NCI-H460 (cell line): Measurements from ENCODE around the gene DPP9. TPM values are rescaled to one million over a fixed set of nuclear protein-coding genes. Genes with fewer than 3 reads are reported as not detected.

Source experiments
- DNase-seq: peaks from one replicate; pipeline ENCODE4 v3.0.0-alpha.2; 2016; ENCODE audit warnings: low read depth; ENCODE audit errors: extremely low read depth
- total RNA-seq: library from RNA; depleted of rRNA; stranded (reverse); fragments of >200 nt; shearing (Covaris generic); gene quantifications from 2 replicates; pipeline ENCODE4 v1.2.3, GENCODE V29; 2014

Gene DPP9
- total RNA-seq, 1 experiment from 2014 or later: 28.4 TPM

- no peak for DNase-seq
Observed at GRCh38 chr19:4712771-4713170, 10.9 kb downstream of the DPP9 start.

- DNase-seq: no peak
Observed at GRCh38 chr19:4711211-4711610, 12.4 kb downstream of the DPP9 start.

GRCh38 chr19:4710281-4710600 is 13.4 kb downstream of the DPP9 start:
- DNase-seq: no peak

- no peak for DNase-seq
Observed at GRCh38 chr19:4709440-4710280, 14.0 kb downstream of the DPP9 start.

- no peak for DNase-seq
Observed at GRCh38 chr19:4707956-4708650, 15.5 kb downstream of the DPP9 start.

- DNase-seq: no peak
Observed at GRCh38 chr19:4707322-4707721, 16.3 kb downstream of the DPP9 start.

GRCh38 chr19:4705413-4706131 is 18.1 kb downstream of the DPP9 start:
- DNase-seq: no peak

GRCh38 chr19:4704317-4704673 is 19.3 kb downstream of the DPP9 start:
- no peak for DNase-seq

GRCh38 chr19:4703671-4704316 is 19.8 kb downstream of the DPP9 start:
- DNase-seq: no peak

GRCh38 chr19:4702764-4703163 is 20.9 kb downstream of the DPP9 start:
- no peak for DNase-seq

- no peak for DNase-seq
Observed at GRCh38 chr19:4701557-4701956, 22.1 kb downstream of the DPP9 start.

GRCh38 chr19:4700693-4700970 is 23.0 kb downstream of the DPP9 start:
- no peak for DNase-seq

GRCh38 chr19:4699826-4700692 is 23.6 kb downstream of the DPP9 start:
- DNase-seq: no peak

GRCh38 chr19:4697304-4697703 is 26.3 kb downstream of the DPP9 start:
- DNase-seq: no peak

- DNase-seq: no peak
Observed at GRCh38 chr19:4695224-4695731, 28.4 kb downstream of the DPP9 start.

GRCh38 chr19:4694211-4694987 is 29.2 kb downstream of the DPP9 start:
- DNase-seq: peak; percentile 83

- no peak for DNase-seq
Observed at GRCh38 chr19:4693471-4694121, 30.0 kb downstream of the DPP9 start.

- no peak for DNase-seq
Observed at GRCh38 chr19:4693078-4693350, 30.6 kb downstream of the DPP9 start.
